GM19372 (cell line): ENCODE measurements around the gene CPT1B.
A peak's percentile ranks its signal among the peaks of the same experiment; 100 is the strongest.

Source experiments
- ATAC-seq: cut with Tn5 transposase; IDR thresholded peaks from one replicate; pipeline ENCODE4 v1.9.1; 2021; ENCODE audit warnings: mild to moderate bottlenecking, low read depth, moderate library complexity; ENCODE audit not compliant: unreplicated experiment

The CPT1B gene

GRCh38 chr22:50571264-50572175 lies 6.7 kb downstream of the CPT1B start:
- ATAC-seq = no peak

- ATAC-seq = no peak
These were observed 7.4 kb downstream of the CPT1B start for GRCh38 chr22:50570861-50571260.

DNA sequence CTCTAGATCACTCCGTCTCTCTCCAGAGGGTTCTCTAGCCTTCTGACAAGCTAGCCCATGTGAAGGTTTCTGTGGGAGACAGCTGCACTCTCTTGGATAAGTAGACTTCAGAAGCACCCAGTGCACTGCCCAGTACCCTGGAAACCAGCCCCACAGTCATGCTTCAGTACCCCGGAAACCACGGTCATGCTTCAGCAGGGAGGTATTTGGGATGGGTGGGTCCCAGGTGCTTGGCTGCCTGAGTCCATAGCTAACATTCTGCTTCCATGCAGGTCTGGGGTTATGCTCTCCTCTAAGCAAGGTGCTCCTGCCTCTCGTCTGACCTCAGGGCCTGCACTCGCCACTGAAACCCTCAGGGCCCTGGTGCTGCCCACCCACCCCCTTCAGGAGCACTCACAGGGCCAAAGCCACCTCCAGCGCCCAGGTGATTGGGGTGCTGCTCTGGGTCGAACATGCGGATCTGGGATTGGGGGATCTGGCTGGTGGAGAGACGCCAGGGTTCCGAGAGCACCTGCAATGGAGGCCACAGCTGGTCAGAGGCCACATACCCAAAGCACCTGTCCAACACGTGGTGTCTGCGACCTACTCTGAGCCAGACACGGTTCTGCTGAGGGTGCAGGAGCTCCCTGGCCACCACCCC lies 8.2 kb downstream of the CPT1B start:
- no peak for ATAC-seq

- ATAC-seq = no peak
These were observed 9.2 kb downstream of the CPT1B start for GRCh38 chr22:50569041-50569459.

- ATAC-seq = no peak
These were observed 9.6 kb downstream of the CPT1B start for GRCh38 chr22:50568626-50569025.

- no peak for ATAC-seq
These were observed 10.4 kb downstream of the CPT1B start for GRCh38 chr22:50567721-50568252.

DNA sequence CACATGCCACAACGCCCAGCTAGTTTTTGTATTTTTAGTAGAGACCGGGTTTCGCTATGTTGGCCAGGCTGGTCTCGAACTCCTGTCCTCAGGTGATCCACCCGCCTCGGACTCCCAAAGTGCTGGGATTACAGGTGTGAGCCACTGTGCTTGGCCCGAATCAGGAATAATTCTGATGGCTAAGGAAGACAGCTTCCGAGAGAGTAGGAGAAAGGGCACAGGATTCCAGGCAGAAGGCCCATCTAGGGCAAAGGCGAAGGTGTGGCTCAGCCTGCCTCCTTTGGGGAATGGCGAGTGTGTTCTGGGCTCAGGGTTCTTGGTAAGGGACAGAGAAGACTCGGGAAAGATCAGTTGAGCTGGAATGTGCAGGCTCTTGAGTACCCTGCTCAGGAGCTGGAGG lies 13.9 kb downstream of the CPT1B start:
- ATAC-seq = no peak

GRCh38 chr22:50563413-50564160 lies 14.6 kb downstream of the CPT1B start:
- no peak for ATAC-seq

DNA sequence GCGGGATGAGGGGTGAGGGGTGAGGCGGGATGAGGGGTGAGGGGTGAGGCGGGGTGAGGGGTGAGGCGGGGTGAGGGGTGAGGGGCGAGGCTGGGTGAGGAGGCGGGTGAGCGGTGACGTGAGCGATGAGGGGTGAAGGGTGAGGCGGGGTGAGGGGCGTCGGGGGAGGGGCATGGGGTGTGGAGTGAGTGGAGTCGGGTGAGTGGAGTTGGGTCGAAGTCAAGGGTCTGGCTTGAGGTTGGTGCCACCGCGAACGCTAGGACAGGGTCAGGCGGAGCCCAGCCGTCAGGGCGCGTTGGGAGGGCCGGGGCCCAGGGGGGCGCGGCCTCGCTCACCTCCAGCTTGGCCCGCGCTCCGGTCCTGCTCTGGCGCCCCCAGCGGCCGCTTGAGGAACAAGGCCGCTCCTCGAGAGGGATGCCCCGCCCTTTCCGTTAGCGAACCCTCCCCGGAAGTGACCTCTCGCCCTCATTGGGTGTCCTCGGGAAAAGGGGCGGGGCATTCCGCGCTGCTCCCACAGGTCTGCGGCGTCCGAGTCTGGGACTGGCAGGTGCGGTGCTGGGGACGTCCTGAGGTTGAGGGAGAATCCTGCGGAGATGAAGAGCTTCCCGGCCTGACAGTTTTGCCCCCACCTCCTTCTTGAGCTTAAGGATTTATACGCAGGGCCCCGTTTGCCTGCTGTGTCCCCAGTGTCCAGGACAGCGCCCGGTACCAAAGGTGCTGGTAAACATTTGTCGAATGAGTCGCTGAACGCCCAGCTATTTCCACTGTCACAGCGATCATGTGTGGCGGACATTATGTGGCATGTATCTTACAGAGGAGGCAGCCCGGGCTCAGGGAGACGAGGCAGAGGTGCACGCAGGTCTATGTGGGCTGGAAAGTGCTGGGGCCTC lies 15.5 kb downstream of the CPT1B start, which contains the start of gene SYCE3:
Gene SYCE3 (minus strand): TSS at position 397 of the 890 bp plus-strand sequence. CDS start 6,514 bp downstream, outside the sequence.
- ATAC-seq = peak; percentile 98

DNA sequence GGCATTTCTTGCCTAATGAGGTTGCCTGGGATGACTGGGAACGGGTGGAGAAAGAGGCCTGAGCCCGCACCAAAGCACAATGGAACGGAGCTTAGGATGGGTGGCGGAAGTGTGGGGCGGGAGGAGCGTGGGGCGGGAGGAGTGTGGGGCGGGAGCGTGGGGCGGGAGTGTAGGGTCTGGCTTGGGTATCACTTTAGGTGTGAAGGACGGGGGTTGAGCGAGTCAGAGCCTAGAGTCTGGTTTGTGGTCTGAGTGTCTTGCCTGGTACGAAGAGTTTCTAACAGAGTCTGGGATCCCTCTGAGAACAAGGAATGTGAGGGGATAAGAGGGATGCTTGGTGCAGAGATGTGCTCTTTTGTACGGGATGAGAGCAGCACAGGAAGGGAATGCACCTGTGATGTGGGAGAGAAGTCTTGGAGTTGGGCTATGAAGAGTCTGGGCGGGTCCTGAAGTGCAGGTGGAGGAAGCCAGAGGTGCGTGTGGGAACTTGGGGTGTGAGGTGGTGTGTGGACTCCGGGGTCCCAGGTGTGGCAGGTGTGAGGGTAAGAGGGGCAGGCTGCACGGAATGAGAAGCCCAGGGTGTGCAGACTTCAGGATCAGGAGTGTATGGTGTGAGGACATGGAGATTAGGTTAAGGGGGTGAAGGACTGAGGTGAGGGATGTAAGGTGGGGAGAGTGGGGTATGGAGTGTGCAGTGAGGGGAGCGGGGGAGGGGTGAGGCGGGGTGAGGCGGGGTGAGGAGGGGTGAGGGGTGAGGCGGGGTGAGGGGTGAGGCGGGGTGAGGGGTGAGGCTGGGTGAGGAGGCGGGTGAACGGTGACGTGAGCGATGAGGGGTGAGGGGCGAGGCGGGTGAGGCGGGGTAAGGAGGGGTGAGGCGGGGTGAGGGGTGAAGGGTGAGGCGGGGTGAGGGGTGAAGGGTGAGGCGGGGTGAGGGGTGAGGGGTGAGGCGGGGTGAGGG lies 16.5 kb downstream of the CPT1B start:
- no peak for ATAC-seq

DNA sequence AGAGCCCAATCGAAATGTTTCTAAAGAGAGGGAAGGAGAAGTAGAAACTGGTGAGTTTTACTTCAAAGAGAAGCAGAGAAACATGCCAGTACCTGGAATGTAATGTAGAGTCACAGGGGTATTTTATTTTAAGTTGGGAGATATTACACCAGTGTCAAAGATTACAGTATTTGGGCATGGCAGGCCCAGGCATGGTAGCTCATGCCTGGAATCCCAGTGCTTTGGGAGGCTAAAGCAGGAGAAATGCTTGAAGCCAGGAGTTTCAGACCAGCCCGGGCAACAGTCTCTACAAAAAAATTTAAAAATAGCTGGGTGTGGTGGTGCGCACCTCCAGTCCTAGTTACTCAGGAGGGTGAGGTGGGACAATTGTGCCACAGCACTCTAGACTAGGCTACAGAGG lies 18.2 kb downstream of the CPT1B start:
- no peak for ATAC-seq

GRCh38 chr22:50556703-50557102 lies 21.5 kb downstream of the CPT1B start:
- ATAC-seq = no peak

- ATAC-seq = no peak
These were observed 24.9 kb downstream of the CPT1B start for GRCh38 chr22:50553310-50553709.

DNA sequence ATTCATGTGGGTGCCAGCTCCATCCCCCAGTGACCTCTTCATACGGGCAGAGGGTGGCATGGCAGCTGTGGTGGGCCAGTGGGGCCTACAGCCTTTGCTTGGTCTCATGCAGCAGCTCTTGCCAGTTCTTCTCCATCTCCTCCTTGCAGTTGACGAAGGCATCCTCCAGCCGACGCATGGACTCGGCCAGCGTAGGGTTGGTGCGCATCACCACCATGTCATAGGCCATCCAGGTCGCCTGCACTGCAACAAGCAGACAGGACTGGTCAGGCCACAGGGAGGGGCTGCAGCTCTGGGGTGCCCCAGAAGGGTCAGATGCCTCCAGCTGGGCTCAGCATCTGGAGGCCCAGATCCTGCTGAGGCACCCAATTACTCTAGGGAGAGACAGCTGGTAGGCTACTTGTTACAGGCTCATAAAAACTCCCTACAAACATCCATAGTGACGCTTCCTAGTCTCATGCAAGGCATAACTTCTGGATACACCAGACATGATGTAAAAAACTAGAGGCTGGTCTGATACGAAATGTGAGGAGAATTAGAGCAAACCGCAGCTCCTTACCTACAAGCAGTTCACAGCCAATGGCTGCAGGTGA lies 27.0 kb downstream of the CPT1B start:
- no peak for ATAC-seq

DNA sequence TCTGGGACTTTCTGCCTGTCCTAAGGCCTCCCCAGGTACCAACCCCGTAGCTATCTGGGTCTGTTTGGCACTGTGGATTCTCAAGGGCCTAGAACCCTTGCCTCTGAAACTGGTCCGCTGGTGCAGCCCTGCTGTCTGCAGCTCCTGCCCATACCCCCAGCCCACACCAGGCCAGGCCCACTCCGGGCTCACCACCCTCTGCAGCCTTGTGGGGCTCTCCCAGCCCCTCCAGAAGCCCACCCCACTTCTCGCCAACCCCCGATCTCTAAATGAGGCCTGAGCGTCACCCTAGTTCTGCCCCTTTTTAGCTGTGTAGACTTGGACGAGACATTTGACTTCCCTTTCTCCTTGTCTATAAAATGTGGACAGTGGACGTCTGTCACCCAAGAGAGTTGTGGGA lies 27.8 kb downstream of the CPT1B start:
- no peak for ATAC-seq

- no peak for ATAC-seq
These were observed 29.1 kb downstream of the CPT1B start for GRCh38 chr22:50548921-50549790.
